ENCODE measurements around the gene AP1S2.

The AP1S2 gene

GRCh38 chrX:15804563-15804962 is 50.0 kb downstream of the AP1S2 start:
- no peak for DNase-seq

GRCh38 chrX:15797707-15798106 is 56.9 kb downstream of the AP1S2 start:
- no peak for DNase-seq

GRCh38 chrX:15790769-15791290 is 63.8 kb downstream of the AP1S2 start:
- DNase-seq = peak in 2 of 4 experiments; percentile 3 to 19

- DNase-seq = peak; percentile 60 to 81 (median 68)
Measured at GRCh38 chrX:15789979-15790768, 64.4 kb downstream of the AP1S2 start, which contains the start of gene ZRSR2. TSS of gene ZRSR2 (plus strand) at chrX:15790484. CDS start at chrX:15790496, 12 bp downstream.

GRCh38 chrX:15786915-15787314 is 67.7 kb downstream of the AP1S2 start:
- DNase-seq = no peak

GRCh38 chrX:15785176-15785750 is 69.3 kb downstream of the AP1S2 start:
- DNase-seq = no peak

- no peak for DNase-seq
Measured at GRCh38 chrX:15781961-15782699, 72.5 kb downstream of the AP1S2 start.
